AG04450 (cell line): ENCODE data around the gene SORCS2. TPM values are rescaled to one million over a fixed set of nuclear protein-coding genes. Genes with fewer than 3 reads are reported as not detected.

Experiments used
- CTCF ChIA-PET: fragments of 300-600, 350-600 bp; formaldehyde crosslinking; extraction: SDS; loops from one replicate; lab custom pipeline; 2022; ENCODE audit warnings: antibody characterized with exemption, inconsistent platforms; lab: Charles Lee
- POLR2A ChIA-PET: fragments of 350-600 bp; formaldehyde crosslinking; extraction: SDS; loops from one replicate; lab custom pipeline; 2021; ENCODE audit warnings: antibody characterized with exemption, inconsistent platforms; lab: Yijun Ruan, JAX
- DNase-seq: peaks from one replicate; pipeline ENCODE4 v3.0.0-alpha.2; 2011; ENCODE audit warnings: low read depth, low spot score
- H3K27ac ChIP-seq: one replicate; pipeline ENCODE4 v1.5.1; 2012; ENCODE audit warnings: low read depth, low read length, control low read depth
- H3K27me3 ChIP-seq: one replicate; pipeline ENCODE4 v1.6.0; 2012; ENCODE audit warnings: low read length; ENCODE audit not compliant: control insufficient read depth, insufficient read depth
- H3K4me3 ChIP-seq: 2 replicates; pipeline ENCODE4 v1.5.1; 2011; ENCODE audit warnings: mild to moderate bottlenecking, low read depth, low read length, control low read depth
- H3K9me3 ChIP-seq: 2 replicates; pipeline ENCODE4 v1.5.1; 2012; ENCODE audit warnings: low read length; ENCODE audit not compliant: control insufficient read depth, insufficient read depth
- polyA plus RNA-seq: library from polyadenylated mRNA; depleted of rRNA; stranded (reverse); fragments of >200 nt; gene quantifications from 2 replicates; pipeline ENCODE4 v1.2.3, GENCODE V29; 2011
- TF ChIP-seq, protein P1 (sequence below): IDR thresholded peaks from 2 replicates; pipeline ENCODE4 v1.5.1; 2011; ENCODE audit warnings: low read depth, low read length, control low read depth, inconsistent platforms

SORCS2 gene
- polyA plus RNA-seq, 1 experiment, result 0.29 TPM

DNA sequence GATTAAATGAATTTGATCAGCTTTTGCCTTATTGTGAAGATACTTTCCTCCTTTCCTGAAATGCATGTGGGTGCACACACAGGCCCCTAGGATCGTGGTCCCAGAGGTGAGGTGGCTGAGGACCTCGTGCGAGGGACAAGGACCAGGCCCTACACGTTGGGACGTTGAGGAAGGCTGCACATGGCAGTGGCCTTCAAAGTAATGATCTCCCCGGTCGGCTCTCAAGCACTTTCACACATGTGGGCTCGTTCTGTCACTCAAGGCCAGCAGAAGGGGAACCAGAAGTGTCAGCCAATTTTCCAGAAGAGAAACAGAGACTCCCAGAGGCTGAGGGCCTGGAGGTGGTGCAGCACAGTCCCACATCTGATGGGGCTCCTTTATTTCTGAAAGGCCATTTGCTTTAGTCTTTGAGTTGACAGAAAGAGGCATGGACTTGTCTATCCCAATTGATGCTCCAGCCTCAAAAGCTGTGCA lies 550.5 kb downstream of the SORCS2 start:
- peaks cover 19% of the 10 kb centered on the region; the same call in 1 of the 2 replicates for H3K9me3 ChIP-seq
- no peak overlapping the region for H3K27ac ChIP-seq
- H3K27me3 ChIP-seq, result no peaks in the 10 kb centered on the region
- H3K4me3 ChIP-seq, result no peak overlapping the region
- CTCF ChIA-PET, result no interaction called here
- POLR2A ChIA-PET, result no interaction called here
- TF ChIP-seq, protein P1, sequence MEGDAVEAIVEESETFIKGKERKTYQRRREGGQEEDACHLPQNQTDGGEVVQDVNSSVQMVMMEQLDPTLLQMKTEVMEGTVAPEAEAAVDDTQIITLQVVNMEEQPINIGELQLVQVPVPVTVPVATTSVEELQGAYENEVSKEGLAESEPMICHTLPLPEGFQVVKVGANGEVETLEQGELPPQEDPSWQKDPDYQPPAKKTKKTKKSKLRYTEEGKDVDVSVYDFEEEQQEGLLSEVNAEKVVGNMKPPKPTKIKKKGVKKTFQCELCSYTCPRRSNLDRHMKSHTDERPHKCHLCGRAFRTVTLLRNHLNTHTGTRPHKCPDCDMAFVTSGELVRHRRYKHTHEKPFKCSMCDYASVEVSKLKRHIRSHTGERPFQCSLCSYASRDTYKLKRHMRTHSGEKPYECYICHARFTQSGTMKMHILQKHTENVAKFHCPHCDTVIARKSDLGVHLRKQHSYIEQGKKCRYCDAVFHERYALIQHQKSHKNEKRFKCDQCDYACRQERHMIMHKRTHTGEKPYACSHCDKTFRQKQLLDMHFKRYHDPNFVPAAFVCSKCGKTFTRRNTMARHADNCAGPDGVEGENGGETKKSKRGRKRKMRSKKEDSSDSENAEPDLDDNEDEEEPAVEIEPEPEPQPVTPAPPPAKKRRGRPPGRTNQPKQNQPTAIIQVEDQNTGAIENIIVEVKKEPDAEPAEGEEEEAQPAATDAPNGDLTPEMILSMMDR, result no peak
- DNase-seq, result no peak

DNA sequence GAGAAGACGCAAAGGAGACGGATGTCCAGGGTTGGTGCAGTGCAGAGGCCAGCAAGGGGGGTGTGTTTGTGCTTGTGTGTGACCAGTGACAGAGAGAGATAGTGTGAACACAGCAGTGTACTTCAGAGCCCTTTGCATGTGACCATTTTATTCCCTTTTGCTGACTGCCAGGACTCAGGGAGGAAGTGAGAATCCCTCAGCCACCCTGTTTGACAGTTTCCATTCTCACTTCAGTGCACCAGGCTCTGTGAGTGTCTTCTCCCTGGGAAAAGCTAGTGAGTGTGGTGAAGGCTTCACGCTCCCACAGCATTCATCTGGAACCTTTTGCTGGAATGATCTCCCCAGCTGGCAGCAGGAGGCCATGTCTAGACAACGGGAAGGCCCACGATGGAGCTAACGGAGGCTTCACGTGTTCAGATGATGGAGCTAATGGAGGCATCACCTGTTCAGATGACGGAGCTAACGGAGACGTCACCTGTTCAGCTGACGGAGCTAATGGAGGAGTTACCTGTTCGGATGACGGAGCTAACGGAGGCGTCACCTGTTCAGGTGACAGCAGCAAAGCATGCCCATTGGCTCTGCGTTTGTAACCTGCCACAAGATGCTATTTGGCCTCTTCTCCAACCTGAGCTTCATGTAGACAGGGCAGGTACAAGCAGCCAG lies 551.9 kb downstream of the SORCS2 start:
- POLR2A ChIA-PET, result no interaction called here
- H3K9me3 ChIP-seq, result peaks cover 5% of the 10 kb centered on the region; the same call in 1 of the 2 replicates

DNA sequence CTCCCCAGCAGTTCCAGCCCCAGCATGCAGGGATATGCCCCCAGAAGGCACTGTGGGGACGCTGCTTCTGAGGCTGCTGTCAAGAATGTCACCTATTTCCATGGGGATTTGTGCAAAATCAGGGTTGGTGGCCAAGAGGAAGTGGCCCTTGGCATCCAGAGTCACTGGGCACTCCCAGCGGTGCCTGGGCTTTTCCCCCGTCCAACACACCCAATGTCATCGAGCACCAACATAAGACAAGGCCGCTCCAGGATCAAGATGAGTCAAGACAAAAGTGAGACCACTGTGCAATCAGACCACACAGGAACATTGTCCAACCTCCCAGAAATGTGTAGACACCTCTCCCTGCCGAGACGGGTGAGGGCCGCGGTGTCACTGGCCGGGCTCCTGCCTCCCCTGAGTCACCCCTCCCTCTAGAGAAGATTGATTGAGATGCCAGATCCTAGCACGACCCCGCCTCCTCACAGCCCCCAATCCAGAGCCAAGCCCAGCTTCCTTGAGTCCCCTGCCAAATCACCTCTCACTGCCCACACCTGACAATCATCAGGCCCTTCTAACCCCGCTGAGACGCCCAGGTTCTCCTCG lies 553.1 kb downstream of the SORCS2 start:
- ChIA-PET CTCF (no interaction called here), POLR2A (no interaction called here)
- DNase-seq, result no peak
- no peaks in the 10 kb centered on the region; the same call in 1 of the 2 replicates for H3K9me3 ChIP-seq
- no peaks in the 10 kb centered on the region for H3K27me3 ChIP-seq
- no peak overlapping the region for H3K4me3 ChIP-seq
- TF ChIP-seq, protein P1, result no peak
- H3K27ac ChIP-seq, result no peak overlapping the region

More for the DNA sequence above, 551.9 kb downstream of the SORCS2 start:
- no peak overlapping the region for H3K27ac ChIP-seq
- no peak overlapping the region for H3K4me3 ChIP-seq
- no peak for DNase-seq
- CTCF ChIA-PET, result no interaction called here
- no peaks in the 10 kb centered on the region for H3K27me3 ChIP-seq
- TF ChIP-seq, protein P1, result no peak

DNA sequence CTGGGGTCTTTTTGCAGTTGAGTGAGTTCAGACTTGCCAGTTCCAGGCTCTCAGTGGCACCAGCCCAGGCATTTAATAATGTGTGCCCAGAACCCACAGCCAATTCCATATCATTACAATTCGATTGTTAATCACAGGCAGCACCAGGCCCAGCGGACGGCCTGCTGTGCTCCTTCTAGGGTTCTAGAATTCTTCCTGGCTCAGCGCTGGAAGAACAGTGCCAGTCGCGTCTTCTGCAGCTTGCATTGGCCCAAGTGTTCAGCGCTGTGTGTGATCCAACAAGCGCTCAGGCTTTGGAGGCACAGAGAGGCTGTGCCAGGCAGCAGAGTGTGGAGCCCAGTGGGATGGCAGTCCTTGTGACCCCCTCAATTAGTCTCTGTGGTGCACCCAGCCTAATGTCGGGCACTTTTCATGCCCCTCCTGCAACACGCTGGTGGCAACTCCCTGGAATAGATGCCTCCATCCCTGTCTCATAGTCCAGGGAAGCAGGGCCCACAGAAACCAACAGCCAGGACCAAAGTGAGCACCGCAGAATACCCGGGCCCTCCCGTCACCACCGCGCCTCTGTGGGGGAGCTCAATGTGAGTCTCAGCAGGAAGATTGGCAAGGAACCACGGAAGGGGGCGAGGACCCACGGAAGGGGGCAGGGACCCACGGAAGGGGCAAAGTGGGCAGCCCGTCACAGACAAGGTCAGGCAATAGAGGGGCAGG lies 554.2 kb downstream of the SORCS2 start:
- no peak for DNase-seq
- Histone ChIP-seq H3K4me3 (no peak overlapping the region), H3K9me3 (no peaks in the 10 kb centered on the region; the same call in 1 of the 2 replicates), H3K27me3 (no peaks in the 10 kb centered on the region), H3K27ac (no peak overlapping the region)
- ChIA-PET POLR2A (no interaction called here), CTCF (no interaction called here)
- TF ChIP-seq, protein P1, result no peak

DNA sequence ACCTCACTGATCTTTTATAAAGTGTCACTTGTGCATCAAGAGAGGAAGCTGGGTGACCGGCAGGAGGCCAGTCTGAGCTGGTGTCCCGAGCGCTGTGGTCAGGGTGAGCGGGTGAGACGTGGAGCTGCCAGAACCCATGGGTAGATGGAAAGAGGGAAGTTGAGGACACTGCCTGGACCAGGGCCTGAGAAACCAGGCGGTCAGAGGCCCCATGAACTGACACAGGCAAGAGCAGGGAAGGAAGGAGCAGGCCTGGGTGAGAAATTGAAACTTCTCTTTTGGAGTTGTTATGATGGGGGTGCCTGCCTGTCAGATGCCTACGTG lies 554.7 kb downstream of the SORCS2 start:
- ChIA-PET CTCF (no interaction called here), POLR2A (no interaction called here)
- H3K27me3 ChIP-seq, result no peaks in the 10 kb centered on the region

More for the DNA sequence above, 554.7 kb downstream of the SORCS2 start:
- no peak for DNase-seq
- no peak overlapping the region for H3K27ac ChIP-seq
- no peaks in the 10 kb centered on the region; the same call in 1 of the 2 replicates for H3K9me3 ChIP-seq
- no peak overlapping the region for H3K4me3 ChIP-seq
- TF ChIP-seq, protein P1, result no peak
